Measurements from ENCODE around the gene RTN4.

GRCh38 chr2:55073000-55073983 is 23.0 kb upstream of the RTN4 start:
- TF ChIP-seq CTCF (IDR thresholded peaks at IDR 0.05) = no peak
- no peak for TF ChIP-seq POLR2A (IDR thresholded peaks at IDR 0.05)
